Measurements from ENCODE around the gene CXADR.
"Not testable (repeated sequence)": the region's sequence is repeated elsewhere in the genome, so short reads cannot be mapped to it uniquely, and the experiment has no call there.

The CXADR gene

DNA sequence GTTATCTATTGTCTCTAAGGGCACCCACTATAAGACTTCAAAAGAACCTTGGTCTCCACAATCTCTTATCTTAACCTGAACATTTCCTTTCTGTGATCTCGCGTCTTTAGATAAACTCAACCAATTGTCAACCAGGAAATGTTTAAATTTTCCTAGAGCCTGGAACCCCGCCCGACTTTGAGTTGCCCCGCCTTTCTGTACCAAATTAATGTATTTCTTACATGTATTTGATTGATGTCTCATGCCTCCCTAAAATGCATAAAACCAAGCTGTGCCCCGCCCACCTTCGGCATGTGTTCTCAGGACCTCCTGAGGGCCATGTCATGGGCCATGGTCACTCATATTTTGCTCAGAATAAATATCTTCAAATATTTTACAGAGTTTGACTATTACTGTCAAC is 5.9 kb upstream of the CXADR start:
- DNase-seq: no peak

DNA sequence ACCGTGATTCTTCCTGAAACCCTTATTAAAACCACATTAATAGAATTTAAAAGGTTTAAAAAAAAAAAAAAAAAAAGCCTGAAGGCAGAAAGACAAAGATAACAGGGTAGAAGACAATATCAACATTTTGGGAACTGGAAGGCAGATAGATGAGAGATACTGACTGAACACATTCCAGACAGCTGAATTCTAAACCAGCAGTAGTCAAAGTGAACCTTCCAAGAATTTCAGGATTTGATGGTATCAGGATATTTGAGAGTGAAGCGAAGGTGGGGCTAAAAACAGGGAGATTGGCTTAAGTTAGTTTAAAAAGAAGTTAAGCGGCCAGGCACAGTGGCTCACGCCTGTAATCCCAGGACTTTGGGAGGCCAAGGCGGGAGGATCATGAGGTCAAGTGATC is 5.3 kb upstream of the CXADR start:
- DNase-seq: no peak

DNA sequence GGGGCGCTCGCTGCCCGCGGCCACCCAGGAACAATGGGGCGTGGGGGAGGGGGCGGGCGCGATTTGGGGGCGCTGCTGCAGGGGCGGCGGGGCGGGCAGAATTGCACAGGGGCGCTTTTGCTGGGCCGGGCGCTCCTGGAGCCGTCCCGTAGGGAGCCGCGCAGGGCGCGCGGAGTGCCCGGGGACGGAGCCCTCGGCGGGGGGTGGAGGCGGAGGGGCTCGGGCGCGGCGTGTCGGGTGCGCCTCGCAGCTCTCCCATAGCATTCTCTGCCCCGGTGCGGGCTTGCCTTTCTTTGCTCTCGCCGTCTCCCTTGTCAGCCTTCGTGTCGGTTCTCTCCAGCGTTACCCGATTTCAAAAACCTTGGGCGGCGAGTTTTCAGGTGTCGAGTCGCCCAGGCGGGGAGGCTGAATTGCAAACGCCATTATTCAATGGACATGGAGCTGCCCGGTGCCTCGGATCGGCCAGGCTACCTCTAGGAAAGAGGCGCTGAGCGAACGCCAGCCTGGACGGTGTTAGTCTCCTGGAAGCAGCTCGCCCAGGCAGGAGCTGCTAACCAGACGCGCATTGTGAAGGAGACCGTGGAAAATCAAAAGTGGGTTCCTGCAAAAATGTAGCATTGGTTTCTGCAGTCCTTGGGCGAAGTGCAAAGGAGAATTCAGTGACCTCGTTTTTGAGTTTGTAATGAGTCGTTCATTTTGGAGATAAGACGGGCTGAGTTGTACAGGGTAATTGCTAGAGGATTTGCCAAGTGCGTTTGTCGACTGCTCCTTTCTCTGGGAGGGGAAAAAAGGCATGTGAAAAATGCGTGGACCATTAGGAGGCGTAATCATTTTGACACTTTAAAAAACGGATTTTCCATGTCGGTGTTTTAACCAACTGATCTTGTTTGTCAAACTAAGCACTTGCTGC is 626 bp downstream of the CXADR start:
- DNase-seq: peak; percentile 64

DNA sequence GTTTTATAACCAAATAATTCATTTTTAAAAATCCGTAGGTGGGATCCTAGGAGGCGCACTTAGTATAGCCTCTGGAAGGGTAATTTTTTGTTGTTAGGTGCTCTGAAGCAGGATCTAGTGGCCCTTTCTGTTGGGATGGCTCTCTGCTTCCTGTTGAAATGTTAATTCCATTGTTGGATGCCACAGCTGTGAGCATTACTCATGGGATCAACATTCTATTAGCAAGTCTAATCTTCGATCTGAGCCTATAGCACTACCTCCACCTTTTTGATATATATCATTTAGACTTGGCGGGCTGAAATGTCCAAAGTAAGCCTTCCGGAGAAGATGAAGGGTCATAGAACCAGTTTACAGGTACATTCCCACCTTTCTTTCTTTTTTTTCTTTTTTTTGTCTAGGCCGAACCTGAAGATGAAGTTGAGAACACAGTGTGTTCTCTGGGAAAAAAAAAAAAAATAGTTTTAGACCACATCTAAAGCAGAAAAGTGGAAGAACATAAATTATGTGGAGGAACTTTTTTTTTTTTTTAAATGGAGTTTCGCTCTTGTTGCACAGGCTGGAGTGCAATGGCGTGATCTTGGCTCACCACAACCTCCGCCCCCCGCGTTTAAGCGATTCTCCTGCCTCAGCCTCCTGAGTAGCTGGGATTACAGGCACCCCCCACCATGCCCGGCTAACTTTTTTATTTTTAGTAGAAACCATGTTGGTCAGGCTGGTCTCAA is 1.4 kb downstream of the CXADR start:
- DNase-seq: no peak

DNA sequence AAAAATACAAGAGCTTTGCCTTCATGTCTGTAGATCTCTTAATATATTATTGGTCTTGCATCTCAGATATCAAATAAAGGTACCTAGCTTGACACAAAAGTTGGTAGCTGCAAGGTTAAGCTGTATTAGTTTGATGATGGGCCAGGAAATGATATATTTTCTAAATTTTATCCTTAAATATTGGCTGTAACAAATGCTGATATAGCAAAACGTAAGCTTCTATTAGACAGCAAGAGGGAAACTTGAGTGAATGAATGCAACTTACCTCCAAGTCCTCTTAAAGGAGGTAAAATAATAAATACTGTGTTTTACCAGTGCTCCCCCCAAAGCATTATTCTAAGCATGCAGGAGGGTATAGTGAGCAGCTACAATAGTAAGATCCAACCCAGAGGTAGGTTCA is 4.2 kb downstream of the CXADR start:
- not testable (repeated sequence) for DNase-seq

DNA sequence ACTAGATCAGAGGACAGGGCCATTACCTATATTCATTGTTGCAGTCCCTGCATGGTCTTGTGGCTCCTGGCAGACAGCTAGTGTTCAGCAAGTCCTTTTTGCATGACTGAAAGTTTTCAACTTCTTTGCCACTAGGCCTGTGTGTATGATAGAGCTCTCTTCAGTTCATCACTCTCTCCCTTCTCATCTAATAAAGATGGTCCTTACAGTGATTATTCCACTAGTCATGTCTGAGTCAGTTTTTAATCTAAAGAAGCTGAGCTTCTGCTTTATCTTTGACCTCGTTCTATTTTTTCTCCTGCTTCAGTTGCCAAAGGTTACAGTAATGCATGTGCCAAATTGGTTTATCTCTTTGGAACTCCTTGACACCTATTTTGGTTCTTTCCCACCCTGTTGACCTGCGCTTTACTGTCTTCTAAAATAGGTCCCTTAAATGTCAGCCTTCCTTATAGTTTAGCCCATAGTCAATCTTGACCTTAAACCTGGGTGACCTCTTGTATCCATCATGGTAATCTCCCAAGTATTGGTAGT is 6.4 kb downstream of the CXADR start:
- DNase-seq: no peak

DNA sequence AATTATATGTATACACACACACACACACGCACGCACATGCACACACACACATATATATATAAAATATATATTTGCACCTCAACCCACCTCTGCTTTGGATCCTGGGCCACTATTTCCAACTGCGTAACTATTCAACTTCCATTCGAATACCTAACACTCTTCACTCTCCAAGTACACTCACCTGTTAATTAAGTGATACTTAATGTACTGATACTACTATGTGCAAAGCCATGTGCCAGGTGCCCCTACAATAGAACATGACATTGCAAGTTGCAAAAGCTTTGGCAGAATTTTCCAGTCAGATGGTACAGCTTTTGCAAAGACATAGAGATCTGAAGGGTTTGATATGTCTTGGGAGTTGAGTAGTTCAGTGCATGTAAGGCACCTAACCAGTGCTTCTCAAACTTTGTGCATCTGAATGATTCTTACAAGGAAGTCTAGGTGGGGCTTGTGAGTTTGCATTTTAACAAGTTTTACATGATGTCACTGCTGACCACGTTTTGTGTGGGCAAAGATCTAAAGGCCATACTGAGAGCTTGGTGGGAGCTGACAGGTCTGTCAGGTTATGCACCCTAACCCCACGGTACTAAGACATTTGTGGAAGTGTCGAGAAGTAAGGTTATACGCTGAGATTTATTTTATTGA is 7.2 kb downstream of the CXADR start:
- no peak for DNase-seq

DNA sequence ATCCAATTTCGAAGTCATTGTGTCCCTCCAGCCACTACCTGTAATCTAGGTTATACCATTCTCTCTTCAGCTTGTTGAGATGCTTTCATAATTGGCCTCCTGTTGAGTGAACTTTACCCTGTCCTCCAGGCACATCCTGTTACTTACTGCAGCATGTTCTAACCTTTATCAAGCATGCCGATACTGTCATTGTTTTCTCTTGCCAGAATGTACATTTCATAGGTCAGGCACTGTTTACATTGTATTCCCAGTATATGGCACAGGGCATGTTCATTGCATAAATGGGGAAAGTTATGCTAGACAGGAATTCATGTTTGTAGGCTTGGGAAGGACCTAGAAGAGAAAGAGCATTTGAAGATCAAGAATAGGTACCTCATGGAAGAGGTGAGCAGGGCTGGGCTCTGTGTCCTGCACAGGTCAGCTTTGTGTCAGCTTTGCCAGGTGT is 10.2 kb downstream of the CXADR start:
- no peak for DNase-seq

DNA sequence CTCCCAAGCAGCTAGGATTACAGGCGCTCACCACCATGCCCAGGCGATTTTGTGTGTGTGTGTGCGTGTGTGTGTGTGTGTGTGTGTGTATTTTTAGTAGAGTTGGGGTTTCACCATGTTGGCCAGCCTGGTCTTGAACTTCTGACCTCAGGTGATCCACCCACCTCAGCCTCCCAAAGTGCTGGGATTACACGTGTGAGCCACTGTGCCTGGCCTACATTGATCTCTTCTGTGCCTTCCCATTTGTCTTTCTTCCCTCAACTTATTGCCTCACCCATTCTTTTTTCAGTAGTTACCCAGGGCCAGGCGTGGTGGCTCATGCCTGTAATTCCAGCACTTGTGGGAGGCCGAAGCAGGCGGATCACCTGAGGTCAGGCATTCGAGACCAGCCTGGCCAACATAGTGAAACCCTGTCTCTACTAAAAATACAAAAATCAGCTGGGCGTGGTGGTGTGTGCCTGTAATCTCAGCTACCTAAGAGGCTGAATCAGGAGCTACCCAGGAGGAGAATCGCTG is 11.2 kb downstream of the CXADR start:
- DNase-seq: not testable (repeated sequence)

DNA sequence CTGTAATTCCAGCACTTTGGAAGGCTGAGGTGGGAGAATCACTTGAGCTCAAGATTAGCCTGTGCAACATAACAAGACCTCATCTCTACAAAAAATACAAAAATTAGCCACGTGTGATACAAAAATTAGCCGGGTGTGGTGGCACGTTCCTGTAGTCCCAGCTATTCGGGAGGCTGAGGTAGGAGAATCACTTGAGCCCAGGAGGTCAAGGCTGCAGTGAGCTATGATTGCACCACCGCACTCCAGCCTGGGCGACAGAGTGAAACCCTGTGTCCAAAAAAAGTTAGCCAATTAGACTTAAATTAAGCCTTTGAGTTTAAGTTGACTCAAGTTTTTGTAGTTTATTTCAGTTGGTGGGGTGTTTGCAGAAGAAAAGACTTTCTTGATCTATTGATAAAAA is 11.8 kb downstream of the CXADR start:
- no peak for DNase-seq

DNA sequence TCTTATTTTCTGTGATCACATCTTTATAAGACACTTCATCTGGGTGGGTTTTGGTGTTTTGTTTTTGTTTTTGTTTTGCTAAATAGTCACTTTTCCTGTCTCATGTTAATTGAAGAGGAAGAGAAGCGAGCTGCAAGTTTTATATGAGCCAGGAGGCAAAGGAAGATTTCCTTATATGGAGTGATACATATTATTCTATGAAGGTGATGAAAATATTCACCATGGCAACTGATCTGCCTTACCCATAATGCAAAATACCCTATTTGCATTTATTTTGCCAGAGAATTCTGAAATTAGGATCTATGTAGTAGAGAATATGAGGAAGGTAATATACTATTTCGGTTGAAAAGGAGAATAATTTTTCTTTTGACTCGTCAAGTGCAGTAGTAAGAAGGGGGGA is 13.9 kb downstream of the CXADR start:
- no peak for DNase-seq

DNA sequence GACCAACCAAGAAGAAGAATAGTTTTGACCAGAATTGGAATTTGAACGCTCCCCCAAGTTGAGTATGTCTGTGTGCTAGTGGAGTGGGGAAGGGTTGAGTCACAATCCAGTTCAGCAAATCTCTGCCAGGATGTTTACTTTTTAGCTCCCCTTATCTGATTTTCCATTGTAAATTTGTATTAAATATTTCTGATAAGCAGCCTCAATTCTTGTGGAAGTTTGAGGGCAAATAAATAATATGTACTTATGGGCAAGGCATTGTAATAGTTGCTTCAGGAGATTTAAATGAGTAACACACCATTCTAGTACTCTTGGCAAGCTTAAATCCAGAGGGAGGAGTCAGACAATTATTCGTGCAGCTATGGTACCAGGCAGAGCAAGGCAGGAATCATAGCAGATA is 14.4 kb downstream of the CXADR start:
- DNase-seq: no peak

DNA sequence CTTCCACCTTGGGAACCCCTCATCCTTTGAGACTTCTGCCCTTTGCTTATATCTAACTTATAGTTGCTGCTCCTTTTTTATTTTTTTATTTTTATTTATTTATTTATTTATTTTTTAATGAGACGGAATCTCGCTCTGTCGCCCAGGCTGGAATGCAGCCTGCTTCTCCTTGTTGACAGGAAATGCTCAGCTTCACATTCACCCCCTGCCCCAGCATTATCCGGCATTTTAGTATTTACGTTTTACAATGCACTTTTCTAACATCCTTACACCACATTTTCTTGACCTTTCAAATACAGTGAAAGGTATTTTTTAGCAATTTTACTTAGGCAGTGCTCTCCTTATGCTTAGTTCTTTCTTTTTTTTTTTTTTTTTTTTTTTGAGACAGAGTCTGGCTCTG is 14.9 kb downstream of the CXADR start:
- no peak for DNase-seq

DNA sequence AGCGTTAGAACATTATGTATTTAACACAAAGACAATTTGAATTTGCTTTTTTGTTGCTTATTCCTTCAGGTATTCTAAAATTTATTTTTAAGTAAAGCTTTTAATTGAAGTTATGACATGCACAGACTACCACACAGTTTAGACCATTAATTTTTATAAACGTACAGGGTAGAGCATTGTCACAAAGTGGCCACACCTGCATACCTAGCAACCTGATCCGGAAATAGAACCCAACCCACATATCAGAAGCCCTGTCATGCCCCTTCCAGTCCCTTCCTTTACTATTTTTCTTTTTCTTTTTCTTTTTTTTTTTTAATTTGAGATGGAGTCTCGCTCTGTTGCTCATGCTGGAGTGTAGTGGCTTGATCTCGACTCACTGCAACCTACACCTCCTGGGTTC is 16.8 kb downstream of the CXADR start:
- no peak for DNase-seq

DNA sequence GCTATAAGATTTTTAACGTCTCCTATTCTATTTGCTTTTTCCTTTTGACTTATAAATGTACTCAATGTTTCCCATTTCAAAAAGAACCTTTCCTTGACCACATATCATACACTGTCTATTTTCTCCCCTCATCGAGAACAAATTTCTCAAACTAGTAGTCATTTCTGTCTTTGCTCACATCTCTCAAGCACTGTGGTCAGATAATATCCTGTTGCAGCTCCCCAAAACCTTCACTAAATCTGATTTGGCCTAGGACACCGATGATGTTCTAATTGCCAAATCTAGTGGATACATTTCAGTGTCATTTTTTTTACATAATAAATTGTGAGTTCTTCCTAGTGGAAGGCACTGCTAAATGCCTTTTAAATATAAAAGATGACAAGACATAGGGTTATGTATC is 19.4 kb downstream of the CXADR start:
- no peak for DNase-seq

DNA sequence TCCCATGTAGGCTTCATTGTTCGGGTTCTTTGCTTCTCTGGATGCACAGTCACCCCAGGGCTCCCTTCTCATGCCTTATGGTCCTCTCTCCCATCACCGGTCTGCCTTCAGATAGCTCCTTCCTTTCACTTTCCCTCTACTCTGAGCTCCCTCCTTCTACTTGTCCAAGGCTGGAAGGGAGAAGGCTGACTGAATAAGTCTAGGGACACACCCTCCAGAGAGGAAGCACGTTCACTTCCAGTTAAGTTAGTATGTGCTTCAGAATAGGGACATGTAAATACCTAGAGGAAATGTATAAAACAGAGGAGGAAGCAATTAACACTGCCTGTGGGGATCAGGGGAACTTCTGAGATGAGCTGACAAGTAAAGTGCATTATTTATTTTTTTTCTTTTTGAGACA is 23.5 kb downstream of the CXADR start:
- no peak for DNase-seq

DNA sequence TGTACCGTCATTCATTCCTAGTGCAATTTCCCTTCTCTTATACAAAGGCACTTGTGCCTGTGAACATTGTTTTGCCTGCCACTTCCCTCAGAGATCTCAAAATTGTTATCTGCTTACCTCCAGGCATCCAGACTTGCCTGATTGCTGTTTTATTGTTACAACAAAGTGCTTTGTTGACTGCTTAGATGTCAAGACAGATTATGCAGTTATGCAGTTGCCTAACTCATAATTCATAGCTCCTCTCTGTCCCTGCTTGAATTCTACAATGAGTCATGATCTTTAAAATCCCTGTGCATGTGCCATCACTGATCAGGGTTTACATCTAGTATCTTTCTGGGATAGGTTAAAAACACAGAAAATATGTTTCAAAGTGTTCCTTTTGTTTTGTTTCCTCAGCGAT is 24.5 kb downstream of the CXADR start:
- DNase-seq: no peak

DNA sequence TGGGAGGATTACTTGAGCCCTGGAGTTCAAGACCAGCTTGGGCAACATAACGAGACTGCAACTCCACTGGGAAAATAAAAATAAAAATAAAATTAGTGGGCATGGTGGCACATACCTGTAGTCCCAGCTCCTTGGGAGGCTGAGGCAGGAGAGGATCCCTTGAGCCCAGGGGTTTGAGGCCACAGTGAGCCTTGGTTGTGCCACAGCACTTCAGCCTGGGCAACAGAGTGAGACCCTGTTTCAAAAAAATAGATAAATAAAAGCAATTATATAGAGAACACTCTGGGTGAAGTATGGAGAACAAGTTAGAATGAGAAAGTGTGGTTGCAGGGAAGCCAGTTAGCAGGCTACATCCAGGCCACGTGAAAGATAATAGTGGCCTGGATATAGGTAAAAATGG is 25.7 kb downstream of the CXADR start:
- no peak for DNase-seq

DNA sequence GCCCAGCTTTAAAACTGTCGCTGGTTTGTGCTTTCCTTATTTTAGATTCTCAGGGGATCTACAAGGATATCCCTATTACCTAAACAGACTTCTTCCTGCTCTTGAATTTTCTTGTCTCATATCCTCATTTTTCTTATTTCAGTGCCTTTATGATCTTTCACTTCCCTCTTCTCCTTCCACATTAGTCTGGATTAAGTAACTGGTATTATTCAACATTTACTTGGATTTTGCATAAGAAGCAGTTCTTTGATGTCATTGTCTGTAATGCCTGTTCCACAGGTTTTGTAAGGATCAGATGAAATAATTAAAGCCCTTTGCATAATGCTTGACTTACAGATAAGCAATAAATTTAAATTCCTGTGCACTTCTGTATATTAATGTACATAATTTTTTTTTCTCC is 26.5 kb downstream of the CXADR start:
- no peak for DNase-seq

DNA sequence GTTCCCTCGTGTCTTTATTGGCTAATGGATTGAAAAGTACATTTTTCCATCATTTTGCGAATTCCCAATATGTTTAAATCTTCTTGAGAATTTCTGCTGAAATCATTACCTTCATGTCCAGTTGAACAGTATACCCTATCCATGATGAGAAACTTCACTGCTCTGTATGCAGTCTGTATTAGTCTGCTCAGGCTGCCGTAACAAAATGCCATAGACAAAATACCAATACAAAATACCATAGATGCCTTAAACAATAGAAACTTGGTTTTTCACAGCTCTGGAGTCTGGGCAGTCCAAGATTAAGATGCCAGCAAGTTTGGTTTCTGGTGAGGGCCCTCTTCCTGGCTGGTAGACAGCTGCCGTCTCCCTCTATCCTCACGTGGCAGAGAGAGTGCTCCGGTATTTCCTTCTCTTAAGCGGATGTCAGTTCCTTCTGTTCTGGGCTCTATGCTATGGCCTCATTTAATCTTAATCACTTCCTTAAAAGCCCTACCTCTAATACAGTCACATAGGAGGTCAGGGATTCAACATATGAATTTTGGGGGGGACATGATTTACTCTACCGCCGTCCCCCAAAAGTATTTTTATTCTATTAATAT is 27.0 kb downstream of the CXADR start:
- no peak for DNase-seq

DNA sequence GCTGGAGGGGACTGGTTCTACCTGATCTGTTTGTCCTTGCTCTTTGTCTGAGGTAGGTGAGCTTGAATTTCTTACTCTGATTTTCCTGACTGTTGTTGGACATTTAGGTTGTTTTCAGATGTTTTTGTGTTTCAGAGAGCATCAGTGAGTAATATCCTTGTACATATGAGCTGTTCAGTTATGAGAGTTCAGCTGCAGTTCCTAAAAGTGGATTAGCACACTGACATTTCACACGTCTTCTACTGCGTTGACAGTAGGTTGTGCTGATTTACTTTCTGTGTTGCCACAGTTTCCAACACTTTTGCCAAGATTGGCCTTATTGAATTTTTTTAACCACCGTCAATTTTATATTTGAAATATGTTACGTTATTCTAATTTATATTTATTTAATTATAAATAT is 27.7 kb downstream of the CXADR start:
- DNase-seq: no peak

DNA sequence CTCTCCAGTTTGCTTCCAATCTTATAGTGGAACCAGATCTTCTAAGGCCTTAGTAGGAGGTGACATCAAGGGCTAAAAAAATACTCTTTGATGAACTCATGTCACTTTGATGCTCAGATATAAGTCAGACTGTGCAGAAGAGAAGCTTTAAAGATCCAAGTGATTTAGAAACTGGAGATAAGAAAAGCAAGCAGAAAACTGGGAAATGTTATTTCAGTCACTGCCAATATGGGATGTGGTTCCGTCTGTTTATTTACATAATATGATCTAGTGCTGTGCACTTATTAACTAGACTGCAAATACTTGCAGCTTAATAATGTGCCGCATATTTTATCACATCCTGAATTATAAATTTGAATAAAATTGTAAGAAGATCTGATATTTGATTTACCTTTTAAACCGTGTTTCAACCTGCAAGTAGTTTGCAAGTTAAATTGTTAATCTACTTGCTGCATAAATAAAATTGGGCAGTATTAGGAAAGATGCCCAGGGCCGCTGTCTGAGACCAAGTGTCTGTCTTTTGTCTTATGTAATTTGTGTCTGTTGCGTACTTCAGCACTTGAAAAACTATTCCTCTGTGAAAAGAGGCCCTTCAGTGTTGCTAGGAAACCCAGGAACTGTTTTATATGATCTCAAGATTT is 29.6 kb downstream of the CXADR start:
- peak; percentile 93 for DNase-seq
